Loucy (cell line): ENCODE measurements around the gene MYOM1.

Experiments used
- H2AFZ ChIP-seq: fragments of 200-600 bp; sonication (generic); 2 replicates; pipeline ENCODE4 v1.6.0; 2016; ENCODE audit warnings: antibody characterized with exemption, mild to moderate bottlenecking, low read length, moderate library complexity
- H3F3A ChIP-seq: fragments of 200-600 bp; 2 replicates; pipeline ENCODE4 v1.6.0; 2016; ENCODE audit warnings: antibody characterized with exemption, low read depth, mild to moderate bottlenecking
- H3K27me3 ChIP-seq: fragments of 200-600 bp; sonication (generic); 2 replicates; pipeline ENCODE4 v1.6.1; 2014; ENCODE audit warnings: low read length, mild to moderate bottlenecking; ENCODE audit not compliant: insufficient read depth, poor library complexity, severe bottlenecking
- H3K36me3 ChIP-seq: fragments of 200-600 bp; sonication (generic); 2 replicates; pipeline ENCODE4 v1.6.1; 2016; ENCODE audit warnings: low read length; ENCODE audit not compliant: insufficient read depth
- H3K4me1 ChIP-seq: fragments of 200-600 bp; sonication (generic); 2 replicates; pipeline ENCODE4 v1.5.1; 2014; ENCODE audit warnings: low read length, mild to moderate bottlenecking; ENCODE audit not compliant: insufficient read depth, poor library complexity, severe bottlenecking
- H3K4me2 ChIP-seq: fragments of 200-600 bp; sonication (generic); 2 replicates; pipeline ENCODE4 v1.6.0; 2014; ENCODE audit warnings: antibody characterized with exemption, low read length, low read depth, mild to moderate bottlenecking; ENCODE audit not compliant: poor library complexity, severe bottlenecking
- H3K4me3 ChIP-seq: fragments of 200-600 bp; sonication (generic); 2 replicates; pipeline ENCODE4 v1.5.1; 2014; ENCODE audit warnings: low read length, mild to moderate bottlenecking, mixed read lengths; ENCODE audit not compliant: poor library complexity, severe bottlenecking
- H3K79me2 ChIP-seq: fragments of 200-600 bp; sonication (generic); 2 replicates; pipeline ENCODE4 v1.6.1; 2014; ENCODE audit warnings: low read length; ENCODE audit not compliant: insufficient read depth
- H3K9ac ChIP-seq: fragments of 200-600 bp; sonication (generic); 2 replicates; pipeline ENCODE4 v1.6.0; 2014; ENCODE audit warnings: mild to moderate bottlenecking, low read depth, low read length, moderate library complexity; ENCODE audit not compliant: poor library complexity, severe bottlenecking
- H3K9me2 ChIP-seq: fragments of 200-600 bp; sonication (generic); replicated peaks from 2 replicates; pipeline ENCODE4 v1.6.1; 2016; ENCODE audit warnings: low read depth, low read length, mixed read lengths
- H3K9me3 ChIP-seq: fragments of 200-600 bp; sonication (generic); 2 replicates; pipeline ENCODE4 v1.6.1; 2014; ENCODE audit warnings: mild to moderate bottlenecking, antibody characterized with exemption, low read length, low read depth; ENCODE audit not compliant: insufficient read depth
- H4K20me1 ChIP-seq: fragments of 200-600 bp; sonication (generic); 2 replicates; pipeline ENCODE4 v1.6.0; 2014; ENCODE audit warnings: antibody characterized with exemption, low read length, mild to moderate bottlenecking; ENCODE audit not compliant: insufficient read depth, poor library complexity, severe bottlenecking
- CTCF ChIP-seq: fragments of 200-600 bp; sonication (generic); conservative IDR thresholded peaks from 2 replicates; pipeline ENCODE4 v1.5.1; 2014; ENCODE audit warnings: mild to moderate bottlenecking, antibody characterized with exemption, low read length
- EZH2phosphoT487 ChIP-seq: fragments of 200-600 bp; IDR thresholded peaks from 2 replicates; pipeline ENCODE4 v1.6.1; 2018; ENCODE audit warnings: antibody characterized with exemption, mild to moderate bottlenecking, moderate library complexity, borderline replicate concordance

Gene MYOM1

DNA sequence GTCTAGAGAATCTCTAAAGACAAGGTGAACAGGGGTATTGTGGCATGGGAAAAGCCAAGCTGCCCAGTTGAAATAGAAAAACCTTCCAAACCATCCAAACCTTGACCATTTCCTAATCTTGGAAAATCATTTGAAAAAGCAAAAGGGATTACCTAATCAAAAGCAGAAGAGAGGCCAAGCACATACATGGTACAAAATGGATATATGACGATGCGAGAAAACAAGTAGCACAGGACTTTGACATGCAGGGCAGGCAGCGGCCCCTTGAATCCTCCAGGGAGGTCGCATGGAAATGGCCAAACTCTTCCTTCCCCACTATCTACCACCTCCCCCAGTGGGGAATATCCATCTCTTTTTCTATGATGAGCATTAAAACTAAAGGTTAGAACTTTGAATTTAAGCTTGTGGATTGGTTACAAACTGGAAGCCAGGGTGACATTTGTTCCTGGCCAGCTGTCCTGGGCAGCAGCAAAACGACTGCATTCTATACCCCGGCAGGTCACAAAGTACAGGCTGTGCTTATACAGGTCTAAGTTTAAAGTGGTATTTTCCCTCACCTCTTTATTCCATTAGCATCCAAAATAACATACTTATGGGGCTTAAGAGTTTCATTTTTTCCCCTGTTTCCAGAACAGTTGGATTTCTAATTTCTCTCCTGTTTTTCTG lies 24.7 kb downstream of the MYOM1 start:
- no peak overlapping the region for H3K4me2 ChIP-seq
- H3F3A ChIP-seq: no peaks in the 10 kb centered on the region
- H3K36me3 ChIP-seq: no peaks in the 10 kb centered on the region
- no peak for TF ChIP-seq CTCF
- no peak for TF ChIP-seq EZH2phosphoT487
- H3K9me2 ChIP-seq: no peaks in the 10 kb centered on the region
- no peaks in the 10 kb centered on the region for H3K79me2 ChIP-seq
- H3K4me3 ChIP-seq: no peak overlapping the region
- no peaks in the 10 kb centered on the region for H3K9me3 ChIP-seq
- no peaks in the 10 kb centered on the region for H3K4me1 ChIP-seq
- H4K20me1 ChIP-seq: no peaks in the 10 kb centered on the region
- H3K9ac ChIP-seq: no peak overlapping the region
- H2AFZ ChIP-seq: no peak overlapping the region
- no peaks in the 10 kb centered on the region for H3K27me3 ChIP-seq

DNA sequence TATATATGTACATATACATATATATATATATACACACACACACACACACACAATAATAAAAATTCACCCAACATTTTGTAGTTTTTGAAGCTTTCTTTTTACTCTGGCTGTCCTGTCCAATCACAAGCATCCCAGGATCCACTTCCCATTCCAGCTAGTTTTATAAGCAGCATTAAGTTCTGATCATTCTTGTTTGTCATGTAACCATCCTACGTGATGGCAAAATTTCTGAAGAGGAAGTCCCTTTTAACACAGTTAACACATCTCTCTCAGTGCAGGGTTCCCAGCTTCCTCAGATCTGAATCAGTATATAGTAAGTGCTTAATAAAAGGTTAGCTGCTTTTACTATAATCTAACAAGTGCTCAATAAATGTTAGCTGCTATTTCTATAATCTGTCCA lies 26.4 kb downstream of the MYOM1 start:
- Histone ChIP-seq H3K27me3 (no peaks in the 10 kb centered on the region), H3F3A (no peaks in the 10 kb centered on the region), H3K36me3 (no peaks in the 10 kb centered on the region), H4K20me1 (no peaks in the 10 kb centered on the region), H3K4me3 (no peak overlapping the region), H2AFZ (no peak overlapping the region), H3K9ac (no peak overlapping the region), H3K9me2 (no peaks in the 10 kb centered on the region), H3K4me1 (no peaks in the 10 kb centered on the region), H3K9me3 (no peaks in the 10 kb centered on the region), H3K4me2 (no peak overlapping the region), H3K79me2 (no peaks in the 10 kb centered on the region)
- no peak for TF ChIP-seq CTCF
- TF ChIP-seq EZH2phosphoT487: no peak

- Histone ChIP-seq H3K36me3 (no peaks in the 10 kb centered on the region), H3K4me2 (no peak overlapping the region), H3K79me2 (no peaks in the 10 kb centered on the region), H3K4me1 (no peaks in the 10 kb centered on the region), H3K9me2 (no peaks in the 10 kb centered on the region), H3K9me3 (no peaks in the 10 kb centered on the region), H3F3A (no peaks in the 10 kb centered on the region), H2AFZ (no peak overlapping the region), H3K27me3 (no peaks in the 10 kb centered on the region), H3K9ac (no peak overlapping the region), H3K4me3 (no peak overlapping the region), H4K20me1 (no peaks in the 10 kb centered on the region)
- no peak for TF ChIP-seq EZH2phosphoT487
- TF ChIP-seq CTCF: no peak
Measured at GRCh38 chr18:3192752-3193151, 27.0 kb downstream of the MYOM1 start.
